ENCODE measurements around the gene IFT20.
A peak's percentile ranks its signal among the peaks of the same experiment; 100 is the strongest.
"Not testable (repeated sequence)": the region's sequence is repeated elsewhere in the genome, so short reads cannot be mapped to it uniquely, and the experiment has no call there.

IFT20 gene

GRCh38 chr17:28363776-28364650 is 28.7 kb upstream of the IFT20 start:
- no peak for DNase-seq

- no peak for DNase-seq
Observed at GRCh38 chr17:28363186-28363585, 27.9 kb upstream of the IFT20 start.

- DNase-seq = no peak
Observed at GRCh38 chr17:28357901-28358197, 22.6 kb upstream of the IFT20 start.

- DNase-seq = peak; percentile 80 to 90
Observed at GRCh38 chr17:28357061-28357900, 22.0 kb upstream of the IFT20 start, which contains the start of gene POLDIP2. Gene POLDIP2, minus strand, starts transcription at chr17:28357527. Its CDS starts 79 bp downstream, at chr17:28357448.

GRCh38 chr17:28350271-28350670 is 15.0 kb upstream of the IFT20 start:
- no peak for DNase-seq

- no peak for DNase-seq
Observed at GRCh38 chr17:28348979-28349378, 13.7 kb upstream of the IFT20 start.

- DNase-seq = no peak
Observed at GRCh38 chr17:28347261-28347891, 12.1 kb upstream of the IFT20 start.

- no peak for DNase-seq
Observed at GRCh38 chr17:28346746-28347246, 11.5 kb upstream of the IFT20 start.

- DNase-seq = no peak
Observed at GRCh38 chr17:28346199-28346580, 10.9 kb upstream of the IFT20 start.

- DNase-seq = no peak
Observed at GRCh38 chr17:28345419-28346198, 10.3 kb upstream of the IFT20 start.

- DNase-seq = no peak
Observed at GRCh38 chr17:28344435-28344901, 9.2 kb upstream of the IFT20 start.

GRCh38 chr17:28344011-28344410 is 8.7 kb upstream of the IFT20 start:
- DNase-seq = no peak

GRCh38 chr17:28343491-28343932 is 8.2 kb upstream of the IFT20 start:
- no peak for DNase-seq

- DNase-seq = no peak
Observed at GRCh38 chr17:28342313-28342712, 7.0 kb upstream of the IFT20 start.

GRCh38 chr17:28341516-28341915 is 6.2 kb upstream of the IFT20 start:
- no peak for DNase-seq

- no peak for DNase-seq
Observed at GRCh38 chr17:28340374-28340773, 5.1 kb upstream of the IFT20 start.

- DNase-seq = no peak
Observed at GRCh38 chr17:28339431-28339830, 4.2 kb upstream of the IFT20 start.

- not testable (repeated sequence) for DNase-seq
Observed at GRCh38 chr17:28338769-28339212, 3.5 kb upstream of the IFT20 start.

- DNase-seq = no peak
Observed at GRCh38 chr17:28338056-28338768, 2.9 kb upstream of the IFT20 start.

GRCh38 chr17:28335959-28336871 is 943 bp upstream of the IFT20 start:
- peak; percentile 13 to 59 for DNase-seq

Data from NCI-H2081 (cell line).